GM10248 (cell line): Measurements from ENCODE around the gene SLC35B4.

Experiments used
- CTCF ChIA-PET: fragments of 300-600 bp; sonication (Branson Sonifier 250); formaldehyde crosslinking; extraction: SDS; loops from one replicate; lab custom pipeline; 2021; ENCODE audit warnings: antibody characterized with exemption; lab: Yijun Ruan, JAX
- POLR2A ChIA-PET: fragments of 350-650 bp; sonication (Branson Sonifier 250); formaldehyde crosslinking; extraction: SDS; loops from one replicate; lab custom pipeline; 2020; ENCODE audit warnings: antibody characterized with exemption; lab: Yijun Ruan, JAX
- DNase-seq: peaks from one replicate; pipeline ENCODE4 v3.0.0; 2012; ENCODE audit errors: extremely low spot score
- TF ChIP-seq, protein P1 (sequence below): IDR thresholded peaks from 2 replicates; pipeline ENCODE4 v1.5.1; 2012; ENCODE audit warnings: mild to moderate bottlenecking, low read depth; ENCODE audit errors: extremely low read depth, missing control alignments, control extremely low read depth

Gene SLC35B4

DNA sequence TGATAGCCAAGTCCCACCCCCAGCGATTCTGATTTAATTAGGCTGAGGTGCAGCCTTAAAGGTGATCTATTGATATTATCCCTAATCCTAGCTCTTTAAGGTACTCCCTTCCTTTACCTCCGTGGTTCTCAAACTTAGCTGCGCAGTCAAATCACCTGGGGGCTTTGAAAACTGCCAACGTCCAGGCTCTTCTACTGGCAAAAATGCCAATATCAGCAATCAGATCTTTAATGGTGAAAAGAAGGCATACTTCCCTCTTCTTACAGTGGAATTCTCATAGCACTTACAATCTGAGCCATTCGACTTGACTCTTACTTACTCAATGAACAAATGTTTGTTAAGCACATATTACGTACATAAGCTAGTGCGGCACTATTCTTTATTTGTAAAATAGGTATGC is 704 bp upstream of the SLC35B4 start:
- POLR2A ChIA-PET: interaction anchor here (0.6 kb wide), 1 partner anchor 218 kb away, joined by 6 read pairs; no protein-coding TSS in a partner anchor
- CTCF ChIA-PET: interaction anchor here (0.8 to 3.5 kb wide), 6 partner anchors 8 to 191 kb away, joined by 3 to 19 read pairs (median 4); partner anchors contain the start of gene LRGUK
- TF ChIP-seq, protein P1, sequence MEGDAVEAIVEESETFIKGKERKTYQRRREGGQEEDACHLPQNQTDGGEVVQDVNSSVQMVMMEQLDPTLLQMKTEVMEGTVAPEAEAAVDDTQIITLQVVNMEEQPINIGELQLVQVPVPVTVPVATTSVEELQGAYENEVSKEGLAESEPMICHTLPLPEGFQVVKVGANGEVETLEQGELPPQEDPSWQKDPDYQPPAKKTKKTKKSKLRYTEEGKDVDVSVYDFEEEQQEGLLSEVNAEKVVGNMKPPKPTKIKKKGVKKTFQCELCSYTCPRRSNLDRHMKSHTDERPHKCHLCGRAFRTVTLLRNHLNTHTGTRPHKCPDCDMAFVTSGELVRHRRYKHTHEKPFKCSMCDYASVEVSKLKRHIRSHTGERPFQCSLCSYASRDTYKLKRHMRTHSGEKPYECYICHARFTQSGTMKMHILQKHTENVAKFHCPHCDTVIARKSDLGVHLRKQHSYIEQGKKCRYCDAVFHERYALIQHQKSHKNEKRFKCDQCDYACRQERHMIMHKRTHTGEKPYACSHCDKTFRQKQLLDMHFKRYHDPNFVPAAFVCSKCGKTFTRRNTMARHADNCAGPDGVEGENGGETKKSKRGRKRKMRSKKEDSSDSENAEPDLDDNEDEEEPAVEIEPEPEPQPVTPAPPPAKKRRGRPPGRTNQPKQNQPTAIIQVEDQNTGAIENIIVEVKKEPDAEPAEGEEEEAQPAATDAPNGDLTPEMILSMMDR: no peak
- DNase-seq: no peak

DNA sequence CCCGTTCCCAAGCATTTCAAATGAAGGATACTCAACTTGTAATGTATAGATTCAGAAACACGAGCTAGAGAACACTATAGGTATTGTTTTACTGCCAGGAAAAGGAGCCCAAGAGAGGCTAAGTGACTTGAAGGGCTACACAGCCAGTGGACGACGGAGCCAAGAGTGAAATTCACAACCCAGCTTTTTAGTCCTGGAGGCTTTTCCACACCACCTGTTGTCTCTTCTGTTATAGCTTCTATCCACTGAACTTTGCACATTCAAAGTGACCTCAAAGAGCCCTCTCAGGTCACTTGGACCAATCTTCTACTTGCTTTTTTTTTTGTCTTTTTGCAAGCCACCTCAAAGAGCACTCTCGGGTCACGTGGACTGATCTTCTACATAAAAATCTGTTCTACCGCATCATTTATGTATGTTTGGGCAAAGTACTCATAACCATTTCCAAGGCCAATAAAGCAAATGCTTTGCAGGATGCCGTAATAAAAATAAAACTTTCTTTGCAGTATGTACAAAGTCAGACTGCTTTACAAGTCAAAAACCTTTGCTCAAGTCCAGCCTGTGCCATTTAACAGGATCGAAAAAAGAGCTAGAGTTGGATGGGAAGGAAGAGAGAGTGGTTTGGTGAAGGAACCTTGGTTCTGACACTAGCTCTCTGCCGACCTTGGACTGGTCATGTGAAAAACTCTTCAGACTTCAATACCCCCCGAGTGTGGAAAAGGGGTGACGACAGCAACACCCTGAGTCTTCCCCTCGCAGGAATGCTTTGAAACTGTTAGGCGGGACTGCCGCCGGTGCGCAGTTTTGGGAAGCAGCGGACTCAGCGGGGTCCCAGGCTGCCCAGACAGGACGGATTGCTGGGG is 821 bp downstream of the SLC35B4 start:
- CTCF ChIA-PET: interaction anchor here (0.6 to 3.5 kb wide), 9 partner anchors 11 to 330 kb away, joined by 3 to 19 read pairs (median 3); partner anchors contain the start of gene BPGM

DNA sequence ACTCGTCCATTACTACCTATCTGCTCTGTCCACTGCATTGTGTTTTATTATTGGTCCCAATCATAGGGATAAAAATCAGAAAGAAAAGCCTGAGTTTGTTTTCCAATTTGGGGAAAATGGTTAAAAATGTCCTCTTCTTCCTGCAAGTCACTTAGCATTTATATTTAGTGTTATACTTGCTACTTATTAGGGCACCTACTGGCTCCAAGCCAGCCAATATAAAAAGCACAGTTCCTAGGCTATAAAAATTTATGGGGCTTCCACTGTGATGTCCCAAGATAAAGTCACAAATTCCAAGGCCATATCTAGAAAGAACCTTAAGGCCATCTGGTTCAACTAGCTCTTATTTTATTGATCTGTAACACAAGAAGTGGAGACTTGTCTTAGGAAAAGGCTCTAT is 3.2 kb downstream of the SLC35B4 start:
- CTCF ChIA-PET: interaction anchor here (1.1 to 1.7 kb wide), 2 partner anchors 21 to 119 kb away, joined by 3 to 4 read pairs; no protein-coding TSS in a partner anchor
- DNase-seq: no peak
- TF ChIP-seq, protein P1: no peak
- POLR2A ChIA-PET: no interaction called here

More for the DNA sequence above, 821 bp downstream of the SLC35B4 start:
- TF ChIP-seq, protein P1: no peak
- DNase-seq: no peak
- POLR2A ChIA-PET: no interaction called here

DNA sequence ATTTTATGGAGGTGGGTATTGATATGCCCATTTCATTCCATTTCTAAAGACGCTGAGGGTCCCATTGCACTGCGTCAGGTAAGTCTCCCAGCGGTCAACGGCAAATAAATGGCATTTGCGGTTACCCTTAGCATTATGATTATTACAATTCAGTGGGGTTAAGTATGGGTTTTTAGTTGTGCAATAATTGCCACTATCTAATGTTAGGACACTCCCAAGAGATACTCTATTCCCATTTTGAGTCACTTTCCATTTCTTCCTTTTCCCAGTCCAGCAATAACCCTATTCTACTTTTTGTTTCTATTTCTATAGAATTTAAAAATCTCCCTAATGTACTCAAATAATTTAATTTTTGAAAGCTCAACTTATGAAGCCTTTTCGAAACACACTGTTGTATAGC is 4.0 kb downstream of the SLC35B4 start:
- DNase-seq: no peak
- ChIA-PET CTCF (interaction anchor here (1.7 kb wide), 1 partner anchor 120 kb away, joined by 4 read pairs; no protein-coding TSS in a partner anchor), POLR2A (no interaction called here)
- TF ChIP-seq, protein P1: no peak

DNA sequence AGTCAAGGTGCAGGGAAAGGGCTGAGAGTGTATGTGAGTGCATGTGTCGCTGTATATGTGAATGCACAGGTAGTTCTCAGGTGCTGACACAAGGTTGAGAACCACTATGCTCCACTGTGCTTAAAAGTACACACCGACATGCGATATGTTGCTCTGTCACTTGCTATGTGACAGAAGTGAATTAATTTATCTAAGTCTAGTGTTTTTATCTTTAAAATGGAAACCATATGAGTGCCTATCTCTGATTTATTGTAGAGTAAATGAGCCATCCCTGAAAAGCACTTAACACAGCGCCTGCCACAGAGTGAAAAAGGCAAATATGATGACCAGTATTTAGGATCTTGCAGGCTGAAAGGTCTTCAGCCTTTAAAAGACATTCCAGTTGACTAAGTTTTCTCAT is 4.9 kb downstream of the SLC35B4 start:
- no peak for DNase-seq
- ChIA-PET POLR2A (no interaction called here), CTCF (no interaction called here)
- TF ChIP-seq, protein P1: no peak

DNA sequence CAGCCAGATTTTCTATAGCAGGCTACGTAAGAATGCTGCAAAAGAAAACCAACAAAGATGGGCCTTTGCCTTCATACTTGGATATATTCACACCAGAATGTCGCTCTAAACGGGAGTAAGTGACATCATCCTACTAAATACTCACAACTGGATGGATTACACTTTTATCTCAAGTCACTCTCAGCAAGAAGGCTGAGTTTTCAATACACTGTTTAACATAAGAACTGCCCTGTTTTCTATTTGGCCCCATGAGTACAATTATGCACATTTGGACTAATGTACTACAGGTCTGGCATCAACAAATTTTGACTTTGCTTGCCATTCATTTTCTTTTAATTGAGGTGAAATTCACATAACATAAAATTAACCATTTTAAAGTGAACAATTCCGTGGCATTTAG is 8.2 kb downstream of the SLC35B4 start:
- ChIA-PET POLR2A (no interaction called here), CTCF (no interaction called here)
- no peak for DNase-seq
- TF ChIP-seq, protein P1: no peak
